GM10248 (cell line): ENCODE data around the gene RIMBP2.

Source experiments
- CTCF ChIA-PET: fragments of 300-600 bp; sonication (Branson Sonifier 250); formaldehyde crosslinking; extraction: SDS; loops from one replicate; lab custom pipeline; 2021; ENCODE audit warnings: antibody characterized with exemption; lab: Yijun Ruan, JAX
- POLR2A ChIA-PET: fragments of 350-650 bp; sonication (Branson Sonifier 250); formaldehyde crosslinking; extraction: SDS; loops from one replicate; lab custom pipeline; 2020; ENCODE audit warnings: antibody characterized with exemption; lab: Yijun Ruan, JAX
- DNase-seq: peaks from one replicate; pipeline ENCODE4 v3.0.0; 2012; ENCODE audit errors: extremely low spot score
- CTCF ChIP-seq: IDR thresholded peaks from 2 replicates; pipeline ENCODE4 v1.5.1; 2012; ENCODE audit warnings: mild to moderate bottlenecking, low read depth; ENCODE audit errors: extremely low read depth, missing control alignments, control extremely low read depth

Gene RIMBP2

GRCh38 chr12:130354407-130354806 is 361.7 kb downstream of the RIMBP2 start:
- DNase-seq: no peak
- ChIA-PET CTCF (no interaction called here), POLR2A (no interaction called here)
- TF ChIP-seq CTCF: no peak

- ChIA-PET CTCF (no interaction called here), POLR2A (no interaction called here)
- DNase-seq: no peak
- no peak for TF ChIP-seq CTCF
Measured at GRCh38 chr12:130353081-130353480, 363.0 kb downstream of the RIMBP2 start.

GRCh38 chr12:130351326-130351725 is 364.8 kb downstream of the RIMBP2 start:
- CTCF ChIA-PET: no interaction called here
- POLR2A ChIA-PET: no interaction called here
- no peak for TF ChIP-seq CTCF
- DNase-seq: no peak

GRCh38 chr12:130350715-130351114 is 365.4 kb downstream of the RIMBP2 start:
- no peak for TF ChIP-seq CTCF
- no peak for DNase-seq
- POLR2A ChIA-PET: no interaction called here
- CTCF ChIA-PET: interaction anchor here (2.2 kb wide), 1 partner anchor 397 kb away, joined by 5 read pairs; no protein-coding TSS in a partner anchor

- ChIA-PET CTCF (no interaction called here), POLR2A (no interaction called here)
- DNase-seq: no peak
- no peak for TF ChIP-seq CTCF
Measured at GRCh38 chr12:130347588-130347987, 368.5 kb downstream of the RIMBP2 start.
